ENCODE results near the gene KCNA5.

The KCNA5 gene

DNA sequence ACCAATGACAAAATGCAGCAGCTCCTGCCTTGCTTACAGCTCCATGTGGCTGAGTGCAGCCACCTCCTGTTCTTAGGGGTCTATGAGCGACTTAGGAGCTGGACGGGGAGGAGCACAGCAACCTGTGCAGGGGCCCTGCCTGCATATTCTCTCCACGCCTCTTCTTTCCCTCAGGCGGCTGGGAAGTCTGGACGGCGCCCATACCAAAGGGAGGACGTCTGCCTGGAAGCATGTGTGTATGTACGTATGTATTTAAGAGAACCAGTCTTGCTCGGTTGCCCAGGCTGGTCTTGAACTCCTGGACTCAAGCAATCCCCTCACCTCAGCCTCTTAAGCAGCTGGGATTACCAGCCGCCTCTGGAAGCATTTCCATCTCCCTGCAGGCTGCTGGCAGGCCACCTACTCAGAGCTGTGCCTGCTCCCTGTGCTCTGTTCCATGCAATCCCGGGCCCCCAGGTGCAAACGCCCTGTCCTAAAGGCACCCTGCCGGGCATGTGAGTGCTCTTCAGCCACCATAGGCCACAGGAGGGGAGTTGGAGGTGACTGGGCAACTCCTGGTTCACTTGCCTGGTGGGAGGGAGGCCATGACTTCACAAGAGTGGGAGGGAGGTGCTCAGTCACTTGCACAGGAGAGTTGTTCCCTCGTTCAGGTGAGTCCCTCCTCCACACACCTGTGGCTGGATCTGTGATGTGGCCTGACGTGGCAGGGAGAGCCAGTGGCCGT is 44.3 kb downstream of the KCNA5 start:
- DNase-seq (ENCODE audit: insufficient read length, low spot score) (no peak), FAIRE-seq (no peak)
- TF ChIP-seq PAX5 (IDR thresholded peaks at IDR 0.05; ENCODE audit: insufficient read depth, low read length, severe bottlenecking) (no peak), SPI1 (IDR thresholded peaks at IDR 0.05; ENCODE audit: low read depth, low read length) (no peak), POU2F2 (IDR thresholded peaks at IDR 0.05; ENCODE audit: low read depth, low read length) (no peak)

DNA sequence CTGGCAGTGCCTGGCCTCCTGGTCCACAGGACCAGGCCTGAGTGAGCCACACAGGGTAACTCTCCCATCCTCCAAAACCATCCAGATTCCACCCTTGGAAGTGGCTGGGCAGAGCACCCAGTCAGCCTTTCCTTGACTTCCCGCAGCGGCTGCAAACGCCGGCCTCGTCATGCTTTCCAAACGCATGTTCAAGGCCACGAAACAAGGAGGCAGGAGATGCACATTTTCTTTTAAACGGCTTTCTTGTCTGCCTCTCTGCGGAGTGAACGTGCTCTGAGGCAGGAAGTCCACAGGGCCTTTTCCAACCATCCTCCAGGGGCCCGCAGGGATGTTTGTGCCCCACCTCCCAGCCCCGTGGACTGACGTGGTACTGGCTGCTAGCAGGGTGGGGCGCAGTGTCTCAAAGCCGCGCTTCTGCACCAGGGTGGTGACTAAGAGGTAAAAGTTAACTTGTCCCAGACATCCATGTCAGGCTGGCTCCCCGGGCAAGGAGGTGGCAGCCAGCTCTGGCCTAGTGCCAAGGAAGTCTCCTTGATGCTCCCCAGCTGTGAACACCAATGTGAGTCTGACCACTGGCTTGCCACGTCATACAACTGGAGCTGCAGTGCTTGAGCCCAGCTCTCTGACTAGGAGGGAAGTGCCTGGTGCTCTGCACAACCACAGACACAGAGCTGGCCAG is 45.0 kb downstream of the KCNA5 start:
- DNase-seq (ENCODE audit: insufficient read length, low spot score) = no peak
- TF ChIP-seq TAF1 (IDR thresholded peaks at IDR 0.05; ENCODE audit: low read depth, low read length) (no peak), SPI1 (IDR thresholded peaks at IDR 0.05; ENCODE audit: low read depth, low read length) (no peak), POLR2AphosphoS5 (IDR thresholded peaks at IDR 0.05; ENCODE audit: low read depth, low read length) (no peak), PAX5 (IDR thresholded peaks at IDR 0.05; ENCODE audit: insufficient read depth, low read length, severe bottlenecking) (no peak), POU2F2 (IDR thresholded peaks at IDR 0.05; ENCODE audit: low read depth, low read length) (no peak), POLR2A (IDR thresholded peaks at IDR 0.05; ENCODE audit: low read depth, low read length) (no peak)
- no peak for FAIRE-seq

DNA sequence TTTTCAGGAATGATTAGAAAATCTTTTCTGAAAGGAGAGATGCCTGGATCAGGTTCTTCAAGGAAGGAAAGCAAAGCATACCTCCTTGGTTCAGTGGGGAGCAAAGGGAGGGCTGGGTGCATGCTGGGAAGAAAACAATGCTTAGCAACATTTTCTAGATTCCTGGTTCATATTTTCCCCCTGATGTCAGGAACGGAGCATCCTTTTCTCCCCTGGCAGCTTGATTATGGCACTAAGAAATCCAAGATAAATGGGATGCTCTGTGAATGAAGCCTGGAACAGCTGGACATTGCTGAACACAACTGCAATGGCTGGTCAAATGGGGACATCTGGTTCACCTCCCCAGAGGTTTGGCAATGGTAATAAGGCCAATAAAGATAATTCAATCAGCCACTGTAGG is 50.9 kb downstream of the KCNA5 start:
- FAIRE-seq (no peak), DNase-seq (ENCODE audit: insufficient read length, low spot score) (no peak)
- TF ChIP-seq PAX5 (IDR thresholded peaks at IDR 0.05; ENCODE audit: insufficient read depth, low read length, severe bottlenecking) (no peak), SPI1 (IDR thresholded peaks at IDR 0.05; ENCODE audit: low read depth, low read length) (no peak), TAF1 (IDR thresholded peaks at IDR 0.05; ENCODE audit: low read depth, low read length) (no peak), POLR2AphosphoS5 (IDR thresholded peaks at IDR 0.05; ENCODE audit: low read depth, low read length) (no peak), POLR2A (IDR thresholded peaks at IDR 0.05; ENCODE audit: low read depth, low read length) (no peak), POU2F2 (IDR thresholded peaks at IDR 0.05; ENCODE audit: low read depth, low read length) (no peak)

DNA sequence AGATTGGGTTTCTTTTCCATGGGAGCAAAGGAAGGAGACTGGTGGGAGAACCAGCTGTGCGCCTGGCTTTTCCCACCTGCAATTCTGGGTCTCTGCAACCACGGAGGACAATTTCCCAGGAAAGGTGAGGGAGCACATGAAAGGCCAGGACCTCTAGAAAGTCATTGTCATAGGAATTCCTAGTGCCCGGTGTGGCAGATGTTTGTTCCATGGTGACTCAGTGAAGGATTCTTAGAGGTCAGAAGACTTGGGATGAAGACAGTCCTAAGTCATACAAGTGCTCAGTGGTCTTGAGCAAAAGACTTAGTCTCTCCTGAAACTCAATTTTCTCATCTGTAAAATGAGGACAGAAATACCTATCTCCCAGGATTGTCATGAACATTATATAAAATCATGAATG is 51.3 kb downstream of the KCNA5 start:
- DNase-seq (ENCODE audit: insufficient read length, low spot score) (no peak), FAIRE-seq (no peak)
- TF ChIP-seq TAF1 (IDR thresholded peaks at IDR 0.05; ENCODE audit: low read depth, low read length) (no peak), POLR2A (IDR thresholded peaks at IDR 0.05; ENCODE audit: low read depth, low read length) (no peak), PAX5 (IDR thresholded peaks at IDR 0.05; ENCODE audit: insufficient read depth, low read length, severe bottlenecking) (no peak), POLR2AphosphoS5 (IDR thresholded peaks at IDR 0.05; ENCODE audit: low read depth, low read length) (no peak), POU2F2 (IDR thresholded peaks at IDR 0.05; ENCODE audit: low read depth, low read length) (no peak), SPI1 (IDR thresholded peaks at IDR 0.05; ENCODE audit: low read depth, low read length) (no peak)

All from GM12891 (cell line).